ENCODE measurements around the gene CCDC157. TPM values are rescaled to one million over a fixed set of nuclear protein-coding genes. Genes with fewer than 3 reads are reported as not detected.

CCDC157 gene
- total RNA-seq, 4 donors from 2014 or later: 1.0 to 10.5 (median 5.2) TPM

DNA sequence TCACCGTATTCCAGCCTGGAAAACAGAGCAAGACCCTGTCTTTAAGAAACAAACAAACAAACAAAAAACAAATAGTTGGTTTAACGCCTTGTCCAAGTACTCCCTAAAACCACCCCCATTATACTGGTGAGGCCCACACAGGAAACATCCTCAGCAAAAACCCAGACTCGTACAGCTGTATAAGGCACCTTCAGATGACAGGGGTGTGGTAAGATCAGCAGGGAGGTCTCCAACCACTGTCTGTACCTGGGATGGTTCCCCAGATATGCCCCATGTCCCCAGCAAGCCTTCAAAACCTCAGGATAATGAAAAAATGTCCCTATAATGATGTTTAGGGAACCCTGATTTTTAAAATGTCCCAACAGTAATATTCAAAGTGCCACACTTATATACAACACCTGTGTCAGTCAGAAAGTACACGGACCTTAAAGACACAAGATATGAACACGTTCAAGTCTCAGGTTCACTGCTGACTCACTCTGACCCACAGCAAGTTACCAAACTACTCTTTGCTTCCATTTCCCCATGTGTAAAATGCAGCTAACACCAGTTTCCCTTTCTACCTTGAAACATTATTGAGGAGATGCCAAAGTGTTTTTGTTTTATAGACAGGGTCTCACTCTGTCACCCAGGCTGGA is 9.4 kb upstream of the CCDC157 start:
- Histone ChIP-seq H3K36me3 (peaks cover 3 to 94% (median 46%) of the 10 kb centered on the region in 3 donors), H3K9me3 (no peaks in the 10 kb centered on the region), H3K4me1 (peaks cover 0 to 59% (median 20%) of the 10 kb centered on the region in 4 donors), H3K27me3 (no peaks in the 10 kb centered on the region), H3K4me3 (no peak overlapping the region), H3K27ac (peak overlapping the region in 1 of 4 donors; percentile 8)
- no peak for TF ChIP-seq POLR2A (IDR thresholded peaks at IDR 0.05)
- TF ChIP-seq EP300 (IDR thresholded peaks at IDR 0.05): no peak
- TF ChIP-seq, protein P1, sequence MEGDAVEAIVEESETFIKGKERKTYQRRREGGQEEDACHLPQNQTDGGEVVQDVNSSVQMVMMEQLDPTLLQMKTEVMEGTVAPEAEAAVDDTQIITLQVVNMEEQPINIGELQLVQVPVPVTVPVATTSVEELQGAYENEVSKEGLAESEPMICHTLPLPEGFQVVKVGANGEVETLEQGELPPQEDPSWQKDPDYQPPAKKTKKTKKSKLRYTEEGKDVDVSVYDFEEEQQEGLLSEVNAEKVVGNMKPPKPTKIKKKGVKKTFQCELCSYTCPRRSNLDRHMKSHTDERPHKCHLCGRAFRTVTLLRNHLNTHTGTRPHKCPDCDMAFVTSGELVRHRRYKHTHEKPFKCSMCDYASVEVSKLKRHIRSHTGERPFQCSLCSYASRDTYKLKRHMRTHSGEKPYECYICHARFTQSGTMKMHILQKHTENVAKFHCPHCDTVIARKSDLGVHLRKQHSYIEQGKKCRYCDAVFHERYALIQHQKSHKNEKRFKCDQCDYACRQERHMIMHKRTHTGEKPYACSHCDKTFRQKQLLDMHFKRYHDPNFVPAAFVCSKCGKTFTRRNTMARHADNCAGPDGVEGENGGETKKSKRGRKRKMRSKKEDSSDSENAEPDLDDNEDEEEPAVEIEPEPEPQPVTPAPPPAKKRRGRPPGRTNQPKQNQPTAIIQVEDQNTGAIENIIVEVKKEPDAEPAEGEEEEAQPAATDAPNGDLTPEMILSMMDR (IDR thresholded peaks at IDR 0.05): no peak
- 69 to 74% methylated on average over 5 of the region's 5 CpGs for WGBS, 2 donors
- no peak for DNase-seq (ENCODE audit: low spot score in 2 of 2)

GRCh38 chr22:30348404-30348803 is 8.4 kb upstream of the CCDC157 start:
- DNase-seq (ENCODE audit: low spot score in 2 of 2): no peak
- Histone ChIP-seq H3K36me3 (peaks cover 2 to 92% (median 40%) of the 10 kb centered on the region in 3 donors), H3K4me1 (peaks cover 0 to 50% (median 11%) of the 10 kb centered on the region in 4 donors), H3K27me3 (no peaks in the 10 kb centered on the region), H3K27ac (no peak overlapping the region), H3K9me3 (no peaks in the 10 kb centered on the region), H3K4me3 (no peak overlapping the region)
- TF ChIP-seq, protein P1 (IDR thresholded peaks at IDR 0.05): no peak
- TF ChIP-seq POLR2A (IDR thresholded peaks at IDR 0.05) (no peak), EP300 (IDR thresholded peaks at IDR 0.05) (no peak)
- WGBS, 2 donors: 79 to 86% methylated on average over 4 of the region's 4 CpGs

DNA sequence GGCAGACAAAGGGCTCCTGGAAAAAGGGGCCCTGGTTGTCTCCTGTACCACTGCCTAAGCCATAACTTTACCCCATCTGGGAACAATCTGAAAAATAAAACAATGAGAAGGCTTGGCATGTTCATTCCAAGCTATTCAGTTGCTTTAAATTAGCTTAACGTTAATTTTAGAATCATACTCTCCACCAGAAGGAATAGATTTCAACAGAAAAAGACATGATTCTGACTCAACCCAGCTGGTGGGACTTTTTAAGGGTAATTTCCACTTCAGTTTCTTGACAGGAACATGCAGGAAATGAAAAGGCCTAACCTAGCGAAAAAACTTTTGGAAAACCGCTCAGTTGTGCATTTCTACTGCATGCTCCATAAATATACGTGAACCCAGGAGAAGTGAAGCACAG is 8.0 kb upstream of the CCDC157 start:
- Histone ChIP-seq H3K27me3 (no peaks in the 10 kb centered on the region), H3K9me3 (no peaks in the 10 kb centered on the region), H3K36me3 (peaks cover 2 to 88% (median 36%) of the 10 kb centered on the region in 3 donors), H3K4me3 (no peak overlapping the region), H3K27ac (no peak overlapping the region), H3K4me1 (peaks cover 0 to 50% (median 10%) of the 10 kb centered on the region in 4 donors)
- TF ChIP-seq EP300 (IDR thresholded peaks at IDR 0.05) (no peak), POLR2A (IDR thresholded peaks at IDR 0.05) (no peak)
- TF ChIP-seq, protein P1 (IDR thresholded peaks at IDR 0.05): no peak
- DNase-seq (ENCODE audit: low spot score in 2 of 2): no peak
- 74 to 78% methylated on average over 4 of the region's 4 CpGs for WGBS, 2 donors

DNA sequence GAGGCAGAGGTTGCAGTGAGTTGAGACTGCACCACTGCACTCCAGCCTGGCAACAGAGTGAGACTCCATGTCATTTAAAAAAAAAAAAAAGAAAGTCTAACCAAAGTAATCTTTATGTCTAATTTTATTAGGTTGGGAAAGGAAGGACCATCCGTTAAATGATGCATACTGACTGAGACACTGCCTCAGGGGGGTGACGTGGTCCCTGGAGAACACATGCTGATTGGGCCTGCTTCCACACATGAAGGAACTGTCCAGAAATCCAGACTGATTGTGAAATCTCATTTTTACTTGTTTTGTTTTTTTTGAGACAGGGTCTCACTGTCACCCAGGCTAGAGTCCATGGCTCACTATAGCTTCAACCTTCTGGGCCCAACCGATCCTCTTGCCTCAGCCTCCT is 5.6 kb upstream of the CCDC157 start:
- DNase-seq (ENCODE audit: low spot score in 2 of 2): no peak
- Histone ChIP-seq H3K36me3 (peaks cover 0 to 64% (median 11%) of the 10 kb centered on the region in 3 donors), H3K9me3 (no peaks in the 10 kb centered on the region), H3K27ac (no peak overlapping the region), H3K27me3 (no peaks in the 10 kb centered on the region), H3K4me3 (no peak overlapping the region), H3K4me1 (peaks cover 0 to 65% (median 28%) of the 10 kb centered on the region in 4 donors)
- TF ChIP-seq EP300 (IDR thresholded peaks at IDR 0.05) (no peak), POLR2A (IDR thresholded peaks at IDR 0.05) (no peak)
- TF ChIP-seq, protein P1 (IDR thresholded peaks at IDR 0.05): no peak
- 93 to 94% methylated on average over 3 of the region's 3 CpGs for WGBS, 2 donors

DNA sequence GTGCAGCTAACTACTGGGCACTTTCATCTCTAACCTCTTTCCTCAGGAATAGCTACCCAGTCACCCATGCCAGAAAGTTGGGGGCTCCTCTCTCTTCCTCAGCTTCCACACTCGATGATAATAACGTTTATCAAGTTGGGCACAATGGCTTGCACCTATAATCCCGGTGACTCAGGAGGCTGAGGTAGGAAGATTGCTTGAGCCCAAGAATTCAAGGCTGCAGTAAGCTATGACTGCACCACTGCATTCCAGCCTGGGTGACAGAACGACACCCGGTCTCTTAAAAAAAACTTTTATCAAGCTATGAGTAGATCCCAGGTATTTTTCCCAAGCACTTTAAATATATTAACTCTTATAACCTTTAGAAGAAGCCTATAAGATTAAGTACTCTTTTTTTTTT is 2.2 kb upstream of the CCDC157 start:
- TF ChIP-seq, protein P1 (IDR thresholded peaks at IDR 0.05): no peak
- no peak for TF ChIP-seq EP300 (IDR thresholded peaks at IDR 0.05)
- no peak for TF ChIP-seq POLR2A (IDR thresholded peaks at IDR 0.05)
- 47 to 71% methylated on average over 5 of the region's 5 CpGs for WGBS, 2 donors

More for the DNA sequence above, 2.2 kb upstream of the CCDC157 start:
- H3K4me3 ChIP-seq: peak overlapping the region in 1 of 4 donors; percentile 98
- peak overlapping the region in 1 of 4 donors; percentile 100 for H3K27ac ChIP-seq
- no peak for DNase-seq (ENCODE audit: low spot score in 2 of 2)
- peaks cover 0 to 59% (median 30%) of the 10 kb centered on the region in 4 donors for H3K4me1 ChIP-seq
- H3K9me3 ChIP-seq: no peaks in the 10 kb centered on the region
- peaks cover 0 to 35% (median 11%) of the 10 kb centered on the region in 3 donors for H3K36me3 ChIP-seq
- no peaks in the 10 kb centered on the region for H3K27me3 ChIP-seq
